Liver (tissue), 9 donors: ENCODE measurements around the gene C6orf120. TPM values are rescaled to one million over a fixed set of nuclear protein-coding genes. Genes with fewer than 3 reads are reported as not detected.
A peak's percentile ranks its signal among the peaks of the same experiment; 100 is the strongest.

Experiments used
- DNase-seq: peaks from one replicate; pipeline ENCODE4 v3.0.0-alpha.2; 2017; ENCODE audit warnings: low spot score
- H3K27ac ChIP-seq, 2 donors: one replicate each; pipeline ENCODE4 v1.7.0; 2013; ENCODE audit warnings: inconsistent platforms in 2 of 2, low read length in 2 of 2, control low read depth in 1 of 2, low read depth in 1 of 2, mild to moderate bottlenecking in 1 of 2
- H3K27me3 ChIP-seq, 4 donors: one replicate each; pipeline versions ENCODE4 v1.6.1 to v1.7.0; 2013; ENCODE audit warnings: low read length in 3 of 4, inconsistent platforms in 1 of 4, mild to moderate bottlenecking in 1 of 4, moderate library complexity in 1 of 4; ENCODE audit not compliant: control insufficient read depth in 4 of 4, insufficient read depth in 4 of 4
- H3K36me3 ChIP-seq, 4 donors: one replicate each; pipeline versions ENCODE4 v1.6.1 to v1.7.0; 2013; ENCODE audit warnings: low read length in 3 of 4, mild to moderate bottlenecking in 3 of 4, low read depth in 1 of 4, moderate library complexity in 1 of 4; ENCODE audit not compliant: control insufficient read depth in 4 of 4, insufficient read depth in 3 of 4
- H3K4me1 ChIP-seq, 4 donors: one replicate each; pipeline versions ENCODE4 v1.6.1 to v1.7.0; 2013; ENCODE audit warnings: low read length in 3 of 4, mild to moderate bottlenecking in 3 of 4, moderate library complexity in 1 of 4; ENCODE audit not compliant: control insufficient read depth in 4 of 4, insufficient read depth in 4 of 4
- H3K4me3 ChIP-seq, 3 donors: one replicate each; pipeline versions ENCODE4 v1.6.1 to v1.7.0; 2013; ENCODE audit warnings: low read length in 3 of 3, control low read depth in 1 of 3, low read depth in 1 of 3, mild to moderate bottlenecking in 1 of 3
- H3K9ac ChIP-seq, 2 donors: one replicate each; pipeline ENCODE4 v1.7.0; 2013; ENCODE audit warnings: low read length in 2 of 2, mild to moderate bottlenecking in 2 of 2, moderate library complexity in 2 of 2, control low read depth in 1 of 2, low read depth in 1 of 2
- H3K9me3 ChIP-seq, 4 donors: one replicate each; pipeline versions ENCODE4 v1.6.1 to v1.7.0; 2013; ENCODE audit warnings: low read length in 3 of 4; ENCODE audit not compliant: control insufficient read depth in 4 of 4
- ATF3 ChIP-seq: IDR thresholded peaks from 2 replicates; pipeline ENCODE4 v1.6.1; 2016; ENCODE audit warnings: antibody characterized with exemption
- EGR1 ChIP-seq, 2 donors: IDR thresholded peaks; 2 replicates each; pipeline ENCODE4 v1.6.1; 2016 to 2018; ENCODE audit warnings: antibody characterized with exemption in 2 of 2, low read depth in 2 of 2
- FOXA2 ChIP-seq: IDR thresholded peaks from 2 replicates; pipeline ENCODE4 v1.6.1; 2016; ENCODE audit warnings: antibody characterized with exemption
- GABPA ChIP-seq, 2 donors: IDR thresholded peaks in 1 of 2; conservative IDR thresholded peaks in 1 of 2; 2 replicates each; pipeline ENCODE4 v1.6.1; 2016; ENCODE audit warnings: antibody characterized with exemption in 2 of 2, mild to moderate bottlenecking in 1 of 2, moderate library complexity in 1 of 2
- HNF4A ChIP-seq, 2 donors: conservative IDR thresholded peaks; 2 replicates each; pipeline ENCODE4 v1.6.1; 2016; ENCODE audit warnings: antibody characterized with exemption in 2 of 2, mild to moderate bottlenecking in 2 of 2
- JUND ChIP-seq, 2 donors: IDR thresholded peaks; 2 replicates each; pipeline ENCODE4 v1.6.1; 2016; ENCODE audit warnings: antibody characterized with exemption in 2 of 2
- NR2F2 ChIP-seq: IDR thresholded peaks from 2 replicates; pipeline ENCODE4 v1.6.1; 2016; ENCODE audit warnings: antibody characterized with exemption
- RAD21 ChIP-seq, 2 donors: IDR thresholded peaks; 2 replicates each; pipeline ENCODE4 v1.6.1; 2016; ENCODE audit warnings: antibody characterized with exemption in 2 of 2, mild to moderate bottlenecking in 2 of 2
- RXRA ChIP-seq, 2 donors: IDR thresholded peaks; 2 replicates each; pipeline ENCODE4 v1.6.1; 2017 to 2018; ENCODE audit warnings: antibody characterized with exemption in 2 of 2, mild to moderate bottlenecking in 1 of 2
- SP1 ChIP-seq: IDR thresholded peaks from 2 replicates; pipeline ENCODE4 v1.6.1; 2018; ENCODE audit warnings: antibody characterized with exemption, mild to moderate bottlenecking
- TAF1 ChIP-seq: conservative IDR thresholded peaks from 2 replicates; pipeline ENCODE4 v1.6.1; 2016; ENCODE audit warnings: antibody characterized with exemption, mild to moderate bottlenecking
- YY1 ChIP-seq: IDR thresholded peaks from 2 replicates; pipeline ENCODE4 v1.6.1; 2016; ENCODE audit warnings: antibody characterized with exemption, mild to moderate bottlenecking
- ZBTB33 ChIP-seq: IDR thresholded peaks from 2 replicates; pipeline ENCODE4 v1.6.1; 2016; ENCODE audit warnings: antibody characterized with exemption
- WGBS: extraction: QIAGEN DNeasy Blood & Tissue Kit; methylation state at CpG from one replicate; pipeline ENCODE4 v1.1.7; 2013; 5-methylcytosine and 5-hydroxymethylcytosine counted together
- polyA plus RNA-seq, 2 donors: library from polyadenylated mRNA; stranded (reverse) in 1 of 2; unstranded in 1 of 2; fragments of 200-250 nt in 1 of 2; fragments of >200 nt in 1 of 2; fragmentation: Nextera tagmentation in 1 of 2; extraction: Ambion mirVana in 1 of 2; gene quantifications; one replicate each; pipeline versions ENCODE4 v1.2.1 to v1.2.3, GENCODE V29; 2013 to 2015
- total RNA-seq, 2 donors: library from RNA; depleted of rRNA; stranded (reverse); fragments of >200 nt; gene quantifications; one replicate each; pipeline ENCODE4 v1.2.3, GENCODE V29; 2014
- TF ChIP-seq, protein P1 (sequence below): IDR thresholded peaks from 2 replicates; pipeline ENCODE4 v1.6.1; 2016; ENCODE audit warnings: antibody characterized with exemption, mild to moderate bottlenecking
- TF ChIP-seq, protein P2 (sequence below): IDR thresholded peaks from 2 replicates; pipeline ENCODE4 v1.6.1; 2016; ENCODE audit warnings: antibody characterized with exemption
- TF ChIP-seq, protein P3 (sequence below): fragments of 150-350 bp; IDR thresholded peaks from 2 replicates; pipeline ENCODE4 v1.5.1; 2017; ENCODE audit warnings: improper control_type of control experiment, low read depth, low read length; ENCODE audit not compliant: missing input control
- donor health status: healthy.
- donor health status: healthy.
- donor health status: healthy.
- donor health status: healthy.
- donor health status: healthy.

C6orf120 gene
- total RNA-seq (10 to 100 TPM; 23.6 to 29.7 TPM), polyA plus RNA-seq (10 to 100 TPM; 10.5 to 15.2 TPM)

DNA sequence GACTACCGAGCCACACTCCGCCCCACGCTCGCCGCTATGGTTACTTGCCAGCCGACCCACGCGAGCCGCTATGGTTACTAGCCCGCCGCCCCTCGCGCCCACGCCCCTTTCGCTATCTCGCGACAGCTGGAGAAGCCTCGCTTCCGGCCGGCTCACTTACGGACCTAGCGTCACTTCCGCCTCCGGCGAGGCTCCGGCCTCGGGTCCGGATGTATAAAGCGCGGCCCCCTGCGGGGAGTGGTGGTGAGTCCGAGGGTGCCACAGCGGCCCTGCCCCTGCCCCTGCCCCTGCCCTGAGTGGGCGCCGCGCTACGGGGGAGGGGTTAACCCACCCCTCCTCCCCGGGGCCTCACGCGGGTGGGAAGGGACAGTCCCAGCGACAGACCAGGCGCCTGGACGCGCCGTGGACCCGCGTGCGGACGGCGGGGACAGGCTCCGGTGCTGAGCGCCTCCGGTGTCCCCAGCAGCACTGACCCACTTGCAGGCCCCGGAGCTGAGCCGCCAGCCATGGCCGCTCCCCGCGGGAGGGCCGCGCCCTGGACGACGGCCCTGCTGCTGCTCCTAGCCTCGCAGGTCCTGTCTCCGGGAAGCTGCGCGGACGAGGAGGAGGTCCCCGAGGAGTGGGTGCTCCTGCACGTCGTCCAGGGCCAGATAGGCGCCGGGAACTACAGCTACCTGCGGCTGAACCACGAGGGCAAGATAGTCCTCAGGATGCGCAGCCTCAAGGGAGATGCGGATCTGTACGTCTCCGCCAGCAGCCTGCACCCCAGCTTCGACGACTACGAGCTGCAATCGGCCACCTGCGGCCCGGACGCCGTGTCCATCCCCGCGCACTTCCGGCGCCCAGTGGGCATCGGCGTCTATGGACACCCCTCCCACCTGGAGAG is at the start of gene C6orf120, which contains the start of gene WDR27:
Gene C6orf120, plus strand, starts transcription at position 173 of the 886 bp plus-strand sequence. Its CDS starts 334 bp downstream, at position 507.
Gene WDR27, minus strand, starts transcription at position 76 of the 886 bp plus-strand sequence. CDS start 13,024 bp downstream, outside the sequence.
- H3K27ac ChIP-seq = peak within 1 kb of the TSS; percentile 78 to 89

More for the DNA sequence above, at the start of gene C6orf120, which contains the start of gene WDR27:
- H3K27me3 ChIP-seq = no peaks in the 10 kb centered on the region
- TF ChIP-seq TAF1 (peak; percentile 59), JUND (IDR thresholded peaks at IDR 0.05) (no peak), HNF4A (conservative IDR thresholded peaks at IDR 0.05) (no peak), RAD21 (IDR thresholded peaks at IDR 0.05) (peak; percentile 32 to 35), NR2F2 (no peak), EGR1 (IDR thresholded peaks at IDR 0.05; ENCODE audit: low read depth in 2 of 2) (peak; percentile 75 to 83), RXRA (IDR thresholded peaks at IDR 0.05) (no peak), FOXA2 (no peak), ATF3 (no peak), YY1 (peak; percentile 7), GABPA (IDR thresholded peaks at IDR 0.05 in 1 of 2, conservative IDR thresholded peaks at IDR 0.05 in 1 of 2) (peak; percentile 88 to 98), SP1 (peak; percentile 33), ZBTB33 (peak; percentile 99)
- TF ChIP-seq, protein P1, sequence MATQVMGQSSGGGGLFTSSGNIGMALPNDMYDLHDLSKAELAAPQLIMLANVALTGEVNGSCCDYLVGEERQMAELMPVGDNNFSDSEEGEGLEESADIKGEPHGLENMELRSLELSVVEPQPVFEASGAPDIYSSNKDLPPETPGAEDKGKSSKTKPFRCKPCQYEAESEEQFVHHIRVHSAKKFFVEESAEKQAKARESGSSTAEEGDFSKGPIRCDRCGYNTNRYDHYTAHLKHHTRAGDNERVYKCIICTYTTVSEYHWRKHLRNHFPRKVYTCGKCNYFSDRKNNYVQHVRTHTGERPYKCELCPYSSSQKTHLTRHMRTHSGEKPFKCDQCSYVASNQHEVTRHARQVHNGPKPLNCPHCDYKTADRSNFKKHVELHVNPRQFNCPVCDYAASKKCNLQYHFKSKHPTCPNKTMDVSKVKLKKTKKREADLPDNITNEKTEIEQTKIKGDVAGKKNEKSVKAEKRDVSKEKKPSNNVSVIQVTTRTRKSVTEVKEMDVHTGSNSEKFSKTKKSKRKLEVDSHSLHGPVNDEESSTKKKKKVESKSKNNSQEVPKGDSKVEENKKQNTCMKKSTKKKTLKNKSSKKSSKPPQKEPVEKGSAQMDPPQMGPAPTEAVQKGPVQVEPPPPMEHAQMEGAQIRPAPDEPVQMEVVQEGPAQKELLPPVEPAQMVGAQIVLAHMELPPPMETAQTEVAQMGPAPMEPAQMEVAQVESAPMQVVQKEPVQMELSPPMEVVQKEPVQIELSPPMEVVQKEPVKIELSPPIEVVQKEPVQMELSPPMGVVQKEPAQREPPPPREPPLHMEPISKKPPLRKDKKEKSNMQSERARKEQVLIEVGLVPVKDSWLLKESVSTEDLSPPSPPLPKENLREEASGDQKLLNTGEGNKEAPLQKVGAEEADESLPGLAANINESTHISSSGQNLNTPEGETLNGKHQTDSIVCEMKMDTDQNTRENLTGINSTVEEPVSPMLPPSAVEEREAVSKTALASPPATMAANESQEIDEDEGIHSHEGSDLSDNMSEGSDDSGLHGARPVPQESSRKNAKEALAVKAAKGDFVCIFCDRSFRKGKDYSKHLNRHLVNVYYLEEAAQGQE = peak; percentile 58
- TF ChIP-seq, protein P2, sequence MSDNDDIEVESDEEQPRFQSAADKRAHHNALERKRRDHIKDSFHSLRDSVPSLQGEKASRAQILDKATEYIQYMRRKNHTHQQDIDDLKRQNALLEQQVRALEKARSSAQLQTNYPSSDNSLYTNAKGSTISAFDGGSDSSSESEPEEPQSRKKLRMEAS = no peak
- TF ChIP-seq, protein P3, sequence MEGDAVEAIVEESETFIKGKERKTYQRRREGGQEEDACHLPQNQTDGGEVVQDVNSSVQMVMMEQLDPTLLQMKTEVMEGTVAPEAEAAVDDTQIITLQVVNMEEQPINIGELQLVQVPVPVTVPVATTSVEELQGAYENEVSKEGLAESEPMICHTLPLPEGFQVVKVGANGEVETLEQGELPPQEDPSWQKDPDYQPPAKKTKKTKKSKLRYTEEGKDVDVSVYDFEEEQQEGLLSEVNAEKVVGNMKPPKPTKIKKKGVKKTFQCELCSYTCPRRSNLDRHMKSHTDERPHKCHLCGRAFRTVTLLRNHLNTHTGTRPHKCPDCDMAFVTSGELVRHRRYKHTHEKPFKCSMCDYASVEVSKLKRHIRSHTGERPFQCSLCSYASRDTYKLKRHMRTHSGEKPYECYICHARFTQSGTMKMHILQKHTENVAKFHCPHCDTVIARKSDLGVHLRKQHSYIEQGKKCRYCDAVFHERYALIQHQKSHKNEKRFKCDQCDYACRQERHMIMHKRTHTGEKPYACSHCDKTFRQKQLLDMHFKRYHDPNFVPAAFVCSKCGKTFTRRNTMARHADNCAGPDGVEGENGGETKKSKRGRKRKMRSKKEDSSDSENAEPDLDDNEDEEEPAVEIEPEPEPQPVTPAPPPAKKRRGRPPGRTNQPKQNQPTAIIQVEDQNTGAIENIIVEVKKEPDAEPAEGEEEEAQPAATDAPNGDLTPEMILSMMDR = no peak
- H3K9me3 ChIP-seq = no peaks in the 10 kb centered on the region
- H3K4me1 ChIP-seq = peaks cover 3 to 43% (median 28%) of the 10 kb centered on the region in 4 donors
- H3K36me3 ChIP-seq = peaks cover 0 to 7% (median 1%) of the 10 kb centered on the region in 4 donors
- peak within 1 kb of the TSS; percentile 73 to 98 (median 93) for H3K4me3 ChIP-seq
- H3K9ac ChIP-seq = peak within 1 kb of the TSS; percentile 61 to 91
- WGBS = under 1% methylated on average over 92 of the region's 92 CpGs
- peak; percentile 95 for DNase-seq
